CD14-positive monocyte (primary cell): ENCODE measurements around the gene KRT6C. TPM values are rescaled to one million over a fixed set of nuclear protein-coding genes. Genes with fewer than 3 reads are reported as not detected.

Source experiments
- DNase-seq, 3 donors: peaks; one replicate each; pipeline ENCODE4 v3.0.0-alpha.2; 2011 to 2022
- H2AFZ ChIP-seq: 2 replicates; pipeline ENCODE4 v1.6.0; 2012; ENCODE audit warnings: mild to moderate bottlenecking, low read depth, low read length, inconsistent platforms; ENCODE audit not compliant: insufficient read depth, poor library complexity, severe bottlenecking
- H3K27ac ChIP-seq, 2 donors: 1 replicate in 1 of 2; 2 replicates in 1 of 2; pipeline ENCODE4 v1.5.1; 2012 to 2013; ENCODE audit warnings: low read length in 2 of 2, control low read depth in 1 of 2, inconsistent platforms in 1 of 2, low read depth in 1 of 2, mild to moderate bottlenecking in 1 of 2
- H3K27me3 ChIP-seq, 2 donors: one replicate each; pipeline versions ENCODE4 v1.6.0 to v1.6.1; 2011 to 2013; ENCODE audit warnings: low read length in 2 of 2; ENCODE audit not compliant: control insufficient read depth in 2 of 2, insufficient read depth in 2 of 2
- H3K36me3 ChIP-seq, 2 donors: replicated peaks in 1 of 2; 1 replicate in 1 of 2; 2 replicates in 1 of 2; pipeline versions ENCODE4 v1.5.1 to v1.6.1; 2012 to 2013; ENCODE audit warnings: low read length in 2 of 2, control low read depth in 1 of 2, inconsistent platforms in 1 of 2, mild to moderate bottlenecking in 1 of 2; ENCODE audit not compliant: insufficient read depth in 2 of 2, control insufficient read depth in 1 of 2
- H3K4me1 ChIP-seq, 2 donors: 1 replicate in 1 of 2; 2 replicates in 1 of 2; pipeline versions ENCODE4 v1.5.1 to v1.6.1; 2012 to 2013; ENCODE audit warnings: low read length in 2 of 2, control low read depth in 1 of 2, inconsistent platforms in 1 of 2, mild to moderate bottlenecking in 1 of 2, moderate library complexity in 1 of 2; ENCODE audit not compliant: insufficient read depth in 2 of 2, control insufficient read depth in 1 of 2
- H3K4me2 ChIP-seq: replicated peaks from 2 replicates; pipeline ENCODE3; 2012; ENCODE audit warnings: low read length, moderate library complexity, mild to moderate bottlenecking; ENCODE audit not compliant: poor library complexity, severe bottlenecking; ENCODE audit errors: extremely low read depth
- H3K4me3 ChIP-seq, 3 experiments: fragments of 200-600 bp in 1 of 3; sonication (generic) in 1 of 3; replicated peaks in 1 of 3; 1 replicate in 2 of 3; 2 replicates in 1 of 3; pipeline ENCODE4 v1.5.1; 2011 to 2013; ENCODE audit warnings: low read length in 3 of 3, mild to moderate bottlenecking in 3 of 3, control low read depth in 2 of 3, low read depth in 2 of 3, inconsistent platforms in 1 of 3, moderate library complexity in 1 of 3
- H3K79me2 ChIP-seq: 2 replicates; pipeline ENCODE4 v1.6.0; 2012; ENCODE audit warnings: mild to moderate bottlenecking, control low read depth, inconsistent platforms, low read length, moderate library complexity; ENCODE audit not compliant: insufficient read depth
- H3K9ac ChIP-seq: 2 replicates; pipeline ENCODE4 v1.6.0; 2017; ENCODE audit warnings: low read length, mild to moderate bottlenecking; ENCODE audit not compliant: insufficient read depth, poor library complexity, severe bottlenecking
- H3K9me3 ChIP-seq, 2 donors: replicated peaks in 1 of 2; 1 replicate in 1 of 2; 2 replicates in 1 of 2; pipeline versions ENCODE4 v1.5.1 to v1.6.1; 2012 to 2013; ENCODE audit warnings: low read length in 2 of 2, control low read depth in 1 of 2; ENCODE audit not compliant: control insufficient read depth in 1 of 2, insufficient read depth in 1 of 2
- H4K20me1 ChIP-seq: 2 replicates; pipeline ENCODE4 v1.6.0; 2012; ENCODE audit warnings: mild to moderate bottlenecking, low read length, control low read depth, moderate library complexity; ENCODE audit not compliant: insufficient read depth
- H3K27ac Mint-ChIP-seq, 7 donors: one replicate each; pipeline ENCODE4 v1.8.0; 2020; ENCODE audit warnings: mild to moderate bottlenecking in 7 of 7, mixed read lengths in 7 of 7, moderate library complexity in 6 of 7, inconsistent platforms in 2 of 7
- H3K27me3 Mint-ChIP-seq, 3 donors: one replicate each; pipeline ENCODE4 v1.8.0; 2021 to 2022; ENCODE audit warnings: low read depth in 3 of 3, mild to moderate bottlenecking in 3 of 3, mixed read lengths in 3 of 3, moderate library complexity in 3 of 3, inconsistent platforms in 1 of 3
- H3K36me3 Mint-ChIP-seq, 2 donors: one replicate each; pipeline ENCODE4 v1.8.0; 2020; ENCODE audit warnings: mixed read lengths in 2 of 2, inconsistent platforms in 1 of 2, mild to moderate bottlenecking in 1 of 2
- H3K4me1 Mint-ChIP-seq: one replicate; pipeline ENCODE4 v1.8.0; 2020; ENCODE audit warnings: mild to moderate bottlenecking, mixed read lengths
- H3K4me3 Mint-ChIP-seq, 2 donors: one replicate each; pipeline ENCODE4 v1.8.0; 2020; ENCODE audit warnings: mild to moderate bottlenecking in 2 of 2, mixed read lengths in 2 of 2, moderate library complexity in 1 of 2
- H3K9me3 Mint-ChIP-seq, 7 donors: one replicate each; pipeline ENCODE4 v1.8.0; 2020 to 2022; ENCODE audit warnings: mixed read lengths in 7 of 7, mild to moderate bottlenecking in 6 of 7, moderate library complexity in 6 of 7, inconsistent platforms in 2 of 7
- CTCF ChIP-seq: fragments of 200-600 bp; IDR thresholded peaks from one replicate; pipeline ENCODE4 v1.8.0; 2022; ENCODE audit warnings: antibody characterized with exemption, mild to moderate bottlenecking
- WGBS: methylation state at CpG from one replicate; pipeline ENCODE4 v1.1.5; 2013; ENCODE audit warnings: missing lambda C conversion rate; ENCODE audit not compliant: insufficient coverage; 5-methylcytosine and 5-hydroxymethylcytosine counted together
- intact Hi-C, 2 donors: fragments of 100-400 bp; cut with micrococcal nuclease; formaldehyde crosslinking; loops; one replicate each; pipeline versions ENCODE4 v1.15.0 to v1.15.1; 2023
- polyA plus RNA-seq, 3 donors: library from polyadenylated mRNA; depleted of rRNA in 1 of 3; unstranded in 2 of 3; stranded (reverse) in 1 of 3; fragments of 300-500 nt in 2 of 3; fragments of >200 nt in 1 of 3; fragmentation: Illumina TruSeq in 2 of 3; gene quantifications; 1 replicate in 2 of 3; 2 replicates in 1 of 3; pipeline ENCODE4 v1.2.3, GENCODE V29; 2012 to 2021

The KRT6C gene
- polyA plus RNA-seq, 3 donors: not detected

GRCh38 chr12:52487211-52487610 lies 13.6 kb upstream of the KRT6C start:
- Histone ChIP-seq H3K27ac (no peak overlapping the region), H3K9me3 (no peaks in the 10 kb centered on the region), H3K36me3 (no peaks in the 10 kb centered on the region), H3K27me3 (peaks cover 2 to 3% of the 10 kb centered on the region in 2 donors), H4K20me1 (no peaks in the 10 kb centered on the region), H2AFZ (no peak overlapping the region), H3K4me2 (no peak overlapping the region), H3K79me2 (no peaks in the 10 kb centered on the region), H3K4me3 (no peak overlapping the region), H3K4me1 (no peaks in the 10 kb centered on the region), H3K9ac (no peak overlapping the region)
- no peak for DNase-seq
- Mint-ChIP-seq H3K36me3 (no peaks in the 10 kb centered on the region), H3K4me3 (no peak overlapping the region), H3K9me3 (peaks cover 0 to 9% (median 6%) of the 10 kb centered on the region in 7 donors), H3K4me1 (no peaks in the 10 kb centered on the region), H3K27ac (no peak overlapping the region), H3K27me3 (peaks cover 9 to 34% (median 17%) of the 10 kb centered on the region in 3 donors)
- intact Hi-C loops: no loop called here
- no CpG with 5 or more reads among the region's 1 CpG for WGBS
- TF ChIP-seq CTCF: no peak

GRCh38 chr12:52486166-52487105 lies 12.8 kb upstream of the KRT6C start:
- no peak overlapping the region for H2AFZ ChIP-seq
- no peaks in the 10 kb centered on the region for H3K4me1 ChIP-seq
- no peak for DNase-seq
- no peak overlapping the region for H3K9ac ChIP-seq
- H3K79me2 ChIP-seq: no peaks in the 10 kb centered on the region
- H3K4me3 Mint-ChIP-seq: no peak overlapping the region
- H3K27me3 Mint-ChIP-seq: peaks cover 9 to 32% (median 17%) of the 10 kb centered on the region in 3 donors
- H3K4me1 Mint-ChIP-seq: no peaks in the 10 kb centered on the region
- H3K27ac Mint-ChIP-seq: no peak overlapping the region
- 80% methylated on average over 1 of the region's 5 CpGs for WGBS
- H3K27me3 ChIP-seq: peaks cover 2 to 6% of the 10 kb centered on the region in 2 donors
- H4K20me1 ChIP-seq: no peaks in the 10 kb centered on the region
- TF ChIP-seq CTCF: no peak
- H3K9me3 ChIP-seq: no peaks in the 10 kb centered on the region
- H3K27ac ChIP-seq: no peak overlapping the region
- H3K4me3 ChIP-seq: no peak overlapping the region
- no peaks in the 10 kb centered on the region for H3K36me3 ChIP-seq
- H3K36me3 Mint-ChIP-seq: no peaks in the 10 kb centered on the region
- no peak overlapping the region for H3K4me2 ChIP-seq
- intact Hi-C loops: no loop called here
- peaks cover 0 to 9% (median 6%) of the 10 kb centered on the region in 7 donors for H3K9me3 Mint-ChIP-seq
